Smooth muscle cell of the brain vasculature (primary cell): ENCODE results near the gene GABRR3.
"Not testable (repeated sequence)": the region's sequence is repeated elsewhere in the genome, so short reads cannot be mapped to it uniquely, and the experiment has no call there.

ENCODE experiments used
- DNase-seq: peaks from one replicate; pipeline ENCODE4 v3.0.0-alpha.2; 2012; ENCODE audit warnings: low read depth, low spot score

Gene GABRR3

DNA sequence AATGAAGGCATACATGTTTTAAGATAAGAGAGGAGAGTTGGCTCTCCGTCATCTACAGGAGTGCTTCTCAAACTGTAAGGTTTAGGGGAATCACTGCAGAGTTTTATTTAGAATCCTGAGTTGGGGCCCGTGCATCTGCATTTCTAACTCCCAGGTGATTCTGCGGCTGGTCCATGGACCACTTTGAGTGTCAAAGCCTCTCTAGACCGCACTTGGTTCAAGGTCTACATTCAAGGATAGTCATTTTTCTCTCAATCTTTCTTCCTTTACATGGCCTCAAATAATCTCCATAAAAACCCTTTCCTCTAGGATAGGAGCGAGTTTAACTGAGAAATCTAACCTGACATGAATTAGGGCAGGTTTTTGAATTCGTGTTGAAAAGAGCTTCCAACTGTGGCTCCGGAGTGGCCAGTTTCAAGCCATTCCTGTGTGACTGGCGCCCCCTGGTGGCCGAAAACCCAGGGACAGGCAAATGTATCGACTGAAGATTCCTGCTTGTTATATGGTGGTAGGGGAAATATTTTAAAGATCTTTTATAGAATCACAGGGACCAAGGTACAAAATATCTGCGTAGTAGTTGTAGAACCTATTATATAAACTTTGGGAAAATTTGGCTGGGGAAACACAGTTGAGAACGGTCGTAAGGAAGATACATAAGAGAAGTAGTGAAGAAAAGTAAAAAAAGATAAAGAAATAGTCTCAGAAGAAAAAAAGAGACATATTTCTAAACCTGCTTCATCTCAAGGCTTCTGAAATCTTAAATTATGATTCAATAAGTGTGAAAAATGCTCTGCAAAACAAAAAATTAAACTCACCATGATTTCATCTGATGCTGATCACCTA lies 11.9 kb downstream of the GABRR3 start:
- DNase-seq: peak; percentile 67

DNA sequence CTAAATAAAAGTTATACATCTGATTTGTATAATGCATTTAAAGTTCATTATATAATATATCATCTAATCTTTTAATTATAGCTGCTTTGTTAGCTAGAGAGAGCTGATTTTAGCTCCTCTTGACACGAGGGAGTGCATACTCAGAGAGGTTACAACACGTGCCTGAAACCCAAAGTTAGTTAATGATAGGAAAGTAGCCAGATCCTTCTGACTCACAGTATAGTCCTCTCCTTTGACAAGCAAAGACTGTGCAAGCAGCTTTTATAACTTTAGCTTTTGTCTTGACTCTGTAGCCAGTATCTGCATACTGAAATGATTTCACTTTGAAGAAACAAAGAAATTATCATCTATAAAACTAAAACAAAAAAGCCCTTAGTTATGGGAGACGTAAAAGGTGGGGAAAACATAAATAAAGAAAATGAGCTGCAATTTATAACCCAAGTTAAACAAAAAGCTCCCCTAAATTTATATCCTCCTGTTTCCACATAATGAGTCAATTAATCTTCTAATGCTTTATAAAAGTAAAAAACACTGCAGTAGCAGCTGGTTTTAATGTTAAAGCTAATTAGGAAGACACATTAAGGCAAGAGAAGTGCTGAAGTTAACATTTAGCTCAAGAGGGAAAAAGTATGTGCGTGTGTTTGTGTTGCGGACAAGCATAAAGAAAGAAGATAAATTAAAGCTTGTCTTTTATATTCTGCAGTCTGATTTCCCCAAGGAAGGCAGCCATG lies 13.1 kb downstream of the GABRR3 start:
- DNase-seq: no peak

DNA sequence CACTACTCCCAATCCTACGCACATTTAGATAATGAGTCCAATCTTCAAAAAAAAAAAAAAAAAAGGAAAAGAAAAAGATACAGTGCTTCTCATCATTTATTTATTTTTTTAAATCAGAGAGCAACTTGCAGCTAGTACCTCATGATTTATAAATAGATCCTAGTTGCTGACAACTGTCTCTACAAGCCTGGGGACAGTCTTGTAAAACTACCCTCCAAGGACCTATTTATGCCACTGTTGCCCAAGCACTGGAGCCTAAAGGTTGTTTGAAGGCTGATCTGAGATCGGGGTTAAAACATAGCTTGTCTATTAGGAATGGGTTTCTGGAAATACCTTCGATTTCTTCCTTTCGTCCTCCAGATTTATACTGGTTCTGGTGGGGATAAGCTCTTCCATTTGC lies 14.7 kb downstream of the GABRR3 start:
- no peak for DNase-seq

DNA sequence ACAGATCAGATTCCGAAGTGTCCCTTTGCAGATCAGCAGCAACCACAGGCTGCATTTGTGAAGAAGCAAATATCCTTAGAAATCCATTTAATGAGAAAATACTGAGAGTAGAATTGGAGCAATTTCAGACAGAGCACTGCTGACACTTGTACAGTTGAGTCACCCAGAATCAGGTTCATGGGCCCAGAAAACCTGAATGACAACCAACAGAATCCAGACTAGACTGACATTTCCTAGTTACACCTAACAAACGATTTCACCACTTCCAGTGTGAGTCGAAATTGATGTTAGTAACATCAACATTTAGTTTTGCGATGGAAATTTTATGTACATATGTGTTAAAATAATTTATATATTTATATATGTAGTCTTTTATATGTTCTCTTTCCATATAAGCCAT lies 16.8 kb downstream of the GABRR3 start:
- DNase-seq: no peak

DNA sequence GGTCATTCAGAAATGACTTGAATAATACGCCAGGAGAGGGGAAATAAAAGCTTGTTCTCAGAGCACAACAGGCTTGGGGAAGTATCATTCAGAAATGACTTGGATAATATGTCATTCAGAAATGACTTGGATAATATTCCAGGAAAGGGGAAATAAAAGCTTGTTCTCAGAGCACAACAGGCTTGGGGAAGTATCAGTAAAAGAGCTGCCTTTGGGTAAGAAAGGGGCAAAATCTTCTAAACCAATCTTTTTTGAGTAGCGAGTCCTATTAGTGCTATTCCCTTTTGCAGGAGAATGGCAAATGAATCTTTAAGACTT lies 20.9 kb downstream of the GABRR3 start:
- no peak for DNase-seq

DNA sequence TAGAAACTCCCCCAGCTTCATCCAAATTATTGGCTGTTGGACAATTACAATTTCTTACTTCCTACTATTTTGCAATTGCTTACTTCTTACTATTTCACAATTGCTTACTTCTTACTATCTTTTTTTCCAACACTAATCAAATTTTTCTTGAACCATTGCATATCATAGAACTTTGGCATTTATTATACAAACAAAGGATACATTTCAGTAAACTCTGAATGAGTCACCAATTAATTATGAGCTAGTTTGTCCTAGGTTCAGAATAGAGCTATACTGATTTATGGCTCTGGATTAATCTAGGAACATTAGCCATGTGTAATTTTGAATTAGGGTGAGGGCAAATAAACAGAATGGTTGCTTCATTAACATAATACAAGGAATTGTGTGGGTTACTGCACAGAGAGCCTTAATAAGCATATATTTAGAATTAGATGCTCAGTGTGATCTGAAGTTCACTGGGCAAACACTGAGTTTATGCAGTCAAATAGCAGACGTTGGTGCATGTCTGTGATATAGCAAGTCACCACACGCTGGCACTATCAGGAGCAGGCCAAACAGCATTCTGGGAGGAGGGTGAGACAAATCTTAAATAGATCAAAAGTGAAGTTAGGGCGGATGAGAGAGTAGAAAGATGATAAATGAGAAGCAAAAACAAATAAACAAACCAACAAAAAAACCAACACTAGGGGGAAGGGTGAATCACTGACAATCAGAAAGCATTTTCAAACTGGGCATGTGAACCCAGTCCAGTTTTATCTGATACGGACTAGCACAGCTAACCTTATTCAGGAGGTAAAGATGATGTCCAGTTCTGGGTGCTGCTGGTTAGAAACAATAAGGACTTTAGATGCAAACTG lies 21.5 kb downstream of the GABRR3 start:
- DNase-seq: no peak

DNA sequence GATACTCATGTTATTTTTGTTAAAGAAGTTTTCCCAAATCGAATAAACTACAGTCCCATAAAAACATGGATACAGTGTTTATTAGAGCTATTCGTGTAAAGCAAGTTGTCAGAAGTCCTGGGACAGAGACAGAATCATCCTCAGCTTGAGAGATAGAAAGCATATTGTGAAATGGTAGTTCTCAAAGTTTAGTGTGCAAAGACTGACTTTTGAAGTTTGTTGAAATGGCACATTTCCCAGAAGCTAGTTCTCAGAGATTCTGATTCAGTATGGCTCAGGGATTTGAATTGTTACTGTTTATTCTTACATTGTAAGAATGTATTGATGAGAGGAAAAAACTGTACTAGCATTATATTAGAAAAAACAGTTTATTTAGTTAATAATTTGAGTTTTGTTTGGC lies 22.1 kb downstream of the GABRR3 start:
- no peak for DNase-seq

DNA sequence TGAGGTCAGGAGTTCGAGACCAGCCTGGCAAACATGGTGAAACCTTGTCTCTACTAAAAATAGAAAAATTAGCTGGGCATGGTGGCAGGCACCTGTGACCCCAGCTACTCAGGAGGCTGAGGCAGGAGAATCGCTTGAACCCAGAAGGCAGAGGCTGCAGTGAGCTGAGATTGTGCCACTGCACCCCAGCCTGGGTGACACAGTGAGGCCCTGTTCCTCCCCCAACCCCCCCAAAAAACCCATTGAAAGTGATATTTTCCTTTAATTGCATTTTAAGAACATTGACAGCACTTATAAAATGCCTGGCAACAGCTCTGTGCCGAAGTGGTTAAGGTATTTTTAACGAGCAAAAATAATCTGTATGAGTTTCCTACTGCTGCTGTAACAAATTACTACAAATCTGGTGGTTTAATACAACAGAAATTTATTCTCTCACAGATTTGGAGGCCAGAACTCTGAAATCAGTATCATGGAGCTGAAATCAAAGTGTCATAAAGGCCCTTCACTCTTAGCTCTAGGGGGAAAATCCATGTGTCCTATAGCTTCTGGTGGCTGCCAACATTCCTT lies 24.1 kb downstream of the GABRR3 start:
- DNase-seq: not testable (repeated sequence)

DNA sequence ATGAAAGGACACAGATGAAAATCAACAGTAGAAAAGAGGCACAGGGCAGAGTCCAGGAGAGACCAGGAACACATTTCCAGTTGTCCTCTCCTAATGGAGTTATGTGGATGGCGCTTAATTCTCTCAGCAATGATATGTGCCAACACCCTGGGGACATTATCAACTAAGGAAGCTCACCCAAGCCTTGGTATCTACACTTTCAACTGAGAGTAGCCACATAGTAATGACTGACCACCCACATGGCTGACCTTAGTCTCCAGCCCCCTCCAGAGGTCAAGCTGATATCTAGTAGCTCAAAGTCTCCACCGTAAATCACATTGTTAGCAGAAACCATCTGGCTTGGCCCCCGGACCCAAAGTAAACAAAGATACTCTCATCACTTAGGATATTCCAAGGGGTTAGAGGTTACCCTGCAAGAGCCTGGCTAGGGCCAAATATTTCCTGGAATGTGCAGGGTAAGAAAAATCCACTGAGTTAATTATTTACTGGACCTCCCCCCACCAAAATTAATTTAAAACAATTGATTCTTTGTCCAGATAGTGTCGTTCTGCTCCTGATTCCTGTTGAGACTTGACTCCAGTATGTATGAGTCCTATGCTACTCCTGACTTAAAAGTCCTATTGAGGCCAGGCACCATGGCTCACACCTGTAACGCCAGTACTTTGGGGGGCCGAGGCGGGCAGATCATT lies 24.8 kb downstream of the GABRR3 start:
- DNase-seq: no peak

DNA sequence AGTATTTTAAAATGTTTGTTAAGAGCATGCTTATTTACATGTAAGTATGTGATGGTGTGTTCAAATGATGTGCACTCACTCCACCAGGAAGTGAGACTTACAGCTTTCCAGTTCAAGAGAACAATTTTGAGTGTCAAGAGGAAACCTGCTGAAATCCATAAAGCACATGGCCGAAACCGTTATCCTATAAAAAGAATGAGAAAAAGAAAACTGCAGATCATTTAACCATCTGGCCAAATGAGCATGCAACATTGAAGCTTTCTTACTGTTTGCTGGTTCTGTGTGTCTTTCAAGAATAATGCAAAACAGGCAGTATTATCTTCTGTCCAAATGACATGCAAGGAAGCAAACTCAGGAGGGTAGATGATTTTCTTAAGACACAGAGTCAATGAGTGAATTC lies 26.3 kb downstream of the GABRR3 start:
- DNase-seq: no peak

DNA sequence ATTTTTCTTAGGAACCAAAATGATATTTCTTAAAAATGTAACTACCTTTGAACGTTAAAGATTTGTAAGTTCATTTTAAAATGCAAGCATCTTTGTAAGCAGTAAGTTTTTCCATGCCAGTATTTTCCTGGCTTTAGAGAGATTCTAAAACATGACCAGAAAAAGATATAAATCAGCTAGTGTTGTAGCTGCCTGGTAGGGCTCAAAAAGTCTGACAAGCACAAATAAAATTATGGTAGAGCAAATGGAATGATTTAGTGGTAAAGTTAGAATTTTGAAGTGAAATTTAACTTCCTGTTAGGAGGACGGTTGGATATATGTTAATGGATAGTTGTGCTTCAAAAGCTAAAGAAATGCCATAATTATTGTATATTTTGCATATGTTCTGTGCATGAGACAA lies 29.7 kb downstream of the GABRR3 start:
- DNase-seq: no peak

DNA sequence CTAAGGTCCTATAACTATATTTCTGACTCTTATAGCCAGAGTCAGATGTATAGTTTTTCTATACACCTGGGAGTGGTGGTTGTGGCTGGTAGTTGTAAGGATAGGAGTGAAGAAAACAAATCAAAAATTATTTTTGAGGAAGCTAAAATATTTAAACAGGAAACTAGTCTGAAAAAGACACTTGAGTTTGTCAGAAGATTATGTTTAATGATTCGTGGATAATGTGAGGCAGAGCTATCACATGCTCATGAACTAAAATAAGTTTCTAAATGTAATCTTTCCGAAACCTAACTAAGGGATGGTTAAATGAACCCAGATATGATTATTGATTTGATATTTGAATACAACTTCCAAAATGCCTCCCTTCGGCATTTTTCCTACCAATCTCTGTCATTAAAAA lies 30.4 kb downstream of the GABRR3 start:
- DNase-seq: no peak

DNA sequence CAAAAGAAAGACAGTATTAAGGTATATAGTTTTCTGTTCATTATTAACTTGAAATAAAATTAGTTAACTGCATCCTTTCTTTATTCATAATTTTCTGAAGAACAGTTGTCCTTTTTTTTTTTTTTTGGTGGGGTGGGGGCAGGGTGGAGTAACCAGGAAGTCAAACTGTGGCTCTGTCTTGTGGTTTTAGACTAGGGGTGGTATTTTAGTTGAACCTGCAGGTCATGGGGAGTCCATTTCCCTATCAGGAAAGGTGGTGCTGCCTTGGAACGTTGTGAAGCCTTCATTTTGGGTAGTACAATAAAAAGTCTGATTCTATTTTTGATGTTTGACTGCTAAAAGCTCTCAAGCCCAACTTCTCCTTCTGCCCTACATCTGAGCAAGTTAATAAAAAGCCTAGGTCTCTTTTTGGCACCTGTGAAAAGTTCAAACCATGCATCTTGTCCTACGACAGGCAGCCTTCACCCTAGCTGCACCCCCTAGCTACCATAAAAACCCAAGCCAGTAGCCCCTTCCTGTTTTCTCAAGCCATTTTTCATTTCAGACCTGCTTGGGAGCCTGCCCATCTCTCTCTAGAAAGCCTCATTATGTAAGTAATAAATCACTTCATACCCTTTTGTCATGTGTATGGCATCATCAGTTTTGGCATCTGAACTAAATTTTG lies 31.7 kb downstream of the GABRR3 start:
- DNase-seq: no peak

DNA sequence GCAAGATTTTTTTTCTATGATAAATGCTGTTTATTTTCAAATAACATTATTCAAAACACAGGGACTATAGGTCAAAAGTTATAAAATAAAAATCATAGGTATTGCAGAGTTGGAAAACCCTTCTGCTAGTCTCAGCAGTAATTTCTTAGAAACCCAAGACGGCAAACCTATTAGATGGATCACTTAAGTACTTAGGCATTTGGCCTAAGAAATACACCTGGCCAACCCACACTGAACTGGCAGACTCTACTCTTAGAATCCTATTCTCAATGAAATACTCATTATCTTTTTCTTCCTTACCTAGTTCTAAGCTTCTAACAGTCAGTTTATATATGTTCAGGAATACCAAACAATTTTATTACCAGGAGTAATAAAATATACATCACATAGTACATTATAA lies 32.4 kb downstream of the GABRR3 start:
- DNase-seq: no peak

DNA sequence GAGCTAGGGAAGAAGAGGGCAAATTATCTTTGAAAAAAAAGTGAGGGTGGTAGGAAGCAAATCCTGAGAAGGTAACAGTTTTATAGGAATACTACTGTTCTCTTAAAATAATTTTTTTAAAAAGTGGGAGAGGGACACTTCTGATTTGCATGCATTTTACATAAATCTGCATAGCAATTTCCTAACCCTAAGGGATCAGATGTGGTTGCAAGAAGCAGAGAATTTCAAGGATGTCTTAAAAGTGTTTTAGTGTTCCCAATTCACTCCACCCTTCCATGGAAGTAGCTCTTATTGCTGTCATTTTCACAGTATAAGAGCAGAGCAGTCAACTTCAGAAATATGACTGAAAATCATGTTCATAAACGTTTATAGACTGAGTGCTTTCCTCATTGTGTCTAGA lies 35.1 kb downstream of the GABRR3 start:
- DNase-seq: no peak

DNA sequence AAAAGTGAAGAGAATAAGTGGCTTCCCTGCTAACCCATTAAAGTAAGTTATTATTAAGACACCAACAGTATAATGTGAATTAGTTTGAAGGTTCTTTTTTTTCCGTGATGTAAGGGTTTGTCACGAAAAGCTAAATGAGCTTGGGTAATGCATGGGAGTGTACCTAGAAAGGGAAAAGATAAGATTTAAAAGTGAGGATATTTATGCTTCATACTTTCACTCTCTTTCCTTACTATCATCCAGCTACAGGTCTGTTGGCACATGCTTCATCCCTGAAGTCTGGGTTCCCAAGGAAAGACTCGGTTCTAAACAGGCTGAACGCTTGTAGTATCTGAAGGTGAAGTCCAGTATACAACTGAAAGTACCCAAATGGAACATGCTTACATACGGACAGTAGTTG lies 36.0 kb downstream of the GABRR3 start:
- DNase-seq: no peak

DNA sequence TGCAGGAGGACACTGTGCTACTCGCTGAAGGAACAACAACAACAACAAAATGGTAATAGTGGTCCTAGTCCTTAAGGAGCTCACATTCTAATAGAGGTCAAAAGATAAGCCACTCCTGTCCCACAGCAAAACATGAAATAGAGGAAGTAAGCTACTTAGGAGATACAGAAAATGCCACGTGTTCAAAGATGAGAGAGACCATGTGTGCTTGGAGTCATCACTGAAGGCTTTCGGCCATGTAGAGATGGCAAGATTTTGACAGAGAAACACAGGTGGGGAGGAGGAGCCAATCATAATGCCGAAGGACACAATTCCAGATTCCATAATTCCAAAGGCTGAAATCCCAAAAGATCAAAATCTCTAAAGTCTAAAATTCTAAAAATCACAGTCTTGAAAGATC lies 38.1 kb downstream of the GABRR3 start:
- no peak for DNase-seq

DNA sequence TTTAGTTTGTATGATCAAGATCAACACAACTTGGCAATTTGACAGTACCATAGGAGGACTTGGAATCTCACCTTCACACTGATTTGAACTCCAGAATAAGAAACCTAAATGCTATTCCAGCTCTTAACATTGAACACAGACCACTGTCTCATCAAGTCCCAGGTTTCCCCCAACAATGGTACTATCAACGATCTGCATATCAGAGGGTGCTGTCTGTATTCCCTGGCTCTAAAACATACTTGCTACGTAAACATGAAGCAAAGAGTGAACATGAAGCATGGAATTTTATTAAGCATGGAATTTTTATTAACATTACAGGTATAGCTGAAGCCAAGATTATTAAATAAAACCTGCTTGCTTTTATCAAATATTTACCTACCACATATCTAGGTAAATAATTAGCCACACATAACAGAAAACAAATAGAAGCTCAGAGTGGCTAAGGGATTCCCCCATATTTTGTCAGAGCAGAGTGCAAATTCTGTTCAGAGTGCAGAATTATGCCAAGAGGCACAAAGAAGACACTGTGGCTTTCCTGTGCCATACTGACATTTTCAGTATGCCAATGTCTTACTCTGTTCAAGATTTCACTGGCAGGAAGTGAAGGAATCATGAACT lies 40.7 kb downstream of the GABRR3 start:
- DNase-seq: no peak

DNA sequence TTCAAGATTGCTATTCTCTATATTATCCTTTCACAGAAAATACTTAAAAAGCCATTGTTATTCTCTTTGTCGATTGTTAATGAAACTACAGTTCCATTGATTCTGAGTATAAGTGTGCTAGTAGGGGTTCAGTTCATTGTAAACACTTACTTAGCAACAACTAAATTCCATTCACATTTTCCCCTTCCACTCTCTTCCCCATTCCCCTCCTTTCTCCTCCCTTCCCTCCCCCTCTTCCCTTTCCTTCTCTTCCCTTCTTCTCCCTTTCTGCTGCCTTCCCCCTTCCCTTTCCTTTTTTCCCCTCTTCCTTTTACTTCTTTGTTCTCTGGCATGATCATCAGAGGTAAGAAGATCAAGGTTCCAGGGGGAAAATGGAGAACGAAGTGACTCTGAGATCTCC lies 41.6 kb downstream of the GABRR3 start:
- DNase-seq: no peak

DNA sequence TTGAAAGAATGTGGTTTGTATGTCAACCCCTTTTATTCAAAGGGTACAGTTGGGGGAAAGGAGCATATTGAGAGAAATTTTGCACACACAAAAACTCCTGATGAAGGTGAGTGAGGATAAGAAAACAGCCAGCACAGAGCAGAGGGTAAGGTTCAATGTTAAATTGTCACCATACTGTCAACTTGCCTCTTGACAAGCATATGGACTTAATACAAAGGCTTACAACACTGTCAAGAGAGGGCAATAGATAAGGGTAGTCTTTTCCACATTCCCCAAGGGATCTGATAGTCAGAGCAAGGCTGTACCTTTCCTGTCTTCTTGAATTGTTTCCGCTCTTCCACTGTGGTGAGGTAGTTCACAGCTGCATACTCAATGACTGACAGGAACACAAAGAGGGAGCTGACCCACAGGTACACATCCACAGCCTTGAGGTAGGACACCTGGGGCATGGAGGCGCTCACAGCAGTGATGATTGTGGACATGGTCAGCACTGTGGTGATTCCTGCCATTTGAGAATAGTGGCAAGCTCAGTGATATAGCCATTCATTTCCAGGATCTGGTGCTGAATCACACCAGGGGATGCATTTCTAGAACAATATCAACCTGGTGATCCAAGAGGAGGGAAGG lies 42.5 kb downstream of the GABRR3 start:
- no peak for DNase-seq
